ENCODE measurements around the gene SBSN.

GRCh38 chr19:35531291-35531690 lies 3.2 kb upstream of the SBSN start:
- TF ChIP-seq EZH2 (IDR thresholded peaks at IDR 0.05; ENCODE audit: borderline replicate concordance, insufficient read depth, low read depth, low read length, poor library complexity, severe bottlenecking) (no peak), CTCF (IDR thresholded peaks at IDR 0.05) (no peak)

All from B cell (primary cell).